PC-9 (cell line): ENCODE results near the gene LAMB4.

Experiments
- CTCF ChIP-seq: fragments of 200-600 bp; sonication (generic); conservative IDR thresholded peaks from 2 replicates; pipeline ENCODE4 v1.6.1; 2017; ENCODE audit warnings: mixed run types, antibody characterized with exemption, mild to moderate bottlenecking, moderate library complexity
- EZH2 ChIP-seq: fragments of 200-600 bp; sonication (generic); IDR thresholded peaks from 2 replicates; pipeline ENCODE4 v1.8.0; 2017; ENCODE audit warnings: antibody characterized with exemption, low read depth

- TF ChIP-seq CTCF (no peak), EZH2 (no peak)
These were observed 2.5 kb upstream of the LAMB4 start for GRCh38 chr7:108132551-108133265.
